GM23338 (cell line): ENCODE measurements around the gene SUGCT. TPM values are rescaled to one million over a fixed set of nuclear protein-coding genes. Genes with fewer than 3 reads are reported as not detected.

ENCODE experiments used
- ATAC-seq: fragments of 200-7000 bp; cut with Tn5 transposase; 3 replicates; pipeline ENCODE4 v1.9.1; 2020
- DNase-seq: peaks from one replicate; pipeline ENCODE4 v3.0.0-alpha.2; 2015; ENCODE audit warnings: low spot score
- H2AFZ ChIP-seq: fragments of 200-600 bp; sonication (generic); 2 replicates; pipeline ENCODE4 v1.8.0; 2016; ENCODE audit warnings: antibody characterized with exemption, mild to moderate bottlenecking, moderate library complexity
- H3F3A ChIP-seq: fragments of 200-600 bp; sonication (generic); replicated peaks from 2 replicates; pipeline ENCODE4 v1.8.0; 2017; ENCODE audit warnings: antibody characterized with exemption, mixed run types, low read depth
- H3K27ac ChIP-seq: fragments of 200-600 bp; sonication (generic); 2 replicates; pipeline ENCODE4 v1.6.1; 2016; ENCODE audit warnings: low read depth
- H3K27me3 ChIP-seq: fragments of 200-600 bp; sonication (generic); 2 replicates; pipeline ENCODE4 v1.8.0; 2016; ENCODE audit warnings: mild to moderate bottlenecking, mixed run types, moderate library complexity; ENCODE audit not compliant: insufficient read depth
- H3K36me3 ChIP-seq: fragments of 200-600 bp; sonication (generic); 2 replicates; pipeline ENCODE4 v1.8.0; 2016; ENCODE audit warnings: mild to moderate bottlenecking; ENCODE audit not compliant: insufficient read depth
- H3K4me1 ChIP-seq: fragments of 200-600 bp; sonication (generic); 2 replicates; pipeline ENCODE4 v1.8.0; 2016; ENCODE audit warnings: mild to moderate bottlenecking, moderate library complexity; ENCODE audit not compliant: insufficient read depth
- H3K4me2 ChIP-seq: fragments of 200-600 bp; sonication (generic); 2 replicates; pipeline ENCODE4 v1.7.1; 2017; ENCODE audit warnings: mixed run types
- H3K4me3 ChIP-seq: fragments of 200-600 bp; sonication (generic); 2 replicates; pipeline ENCODE4 v1.6.1; 2016; ENCODE audit warnings: mixed run types
- H3K79me2 ChIP-seq: fragments of 200-600 bp; sonication (generic); replicated peaks from 2 replicates; pipeline ENCODE4 v1.8.0; 2017; ENCODE audit warnings: mild to moderate bottlenecking; ENCODE audit not compliant: insufficient read depth
- H3K9me2 ChIP-seq: fragments of 200-600 bp; sonication (generic); 2 replicates; pipeline ENCODE4 v1.8.0; 2017; ENCODE audit not compliant: insufficient read depth
- H4K20me1 ChIP-seq: fragments of 200-600 bp; sonication (generic); replicated peaks from 2 replicates; pipeline ENCODE4 v1.8.0; 2017; ENCODE audit warnings: mild to moderate bottlenecking; ENCODE audit not compliant: insufficient read depth
- H3K27ac Mint-ChIP-seq: 2 replicates; pipeline ENCODE4 v1.8.0; 2020; ENCODE audit warnings: inconsistent platforms, mild to moderate bottlenecking, moderate library complexity, mixed read lengths
- H3K27me3 Mint-ChIP-seq: 3 replicates; pipeline ENCODE4 v1.8.0; 2022; ENCODE audit warnings: low read depth, mild to moderate bottlenecking, moderate library complexity, mixed read lengths, inconsistent platforms; ENCODE audit not compliant: insufficient read depth, poor library complexity
- H3K36me3 Mint-ChIP-seq: 3 replicates; pipeline ENCODE4 v1.8.0; 2021; ENCODE audit warnings: low read depth, mild to moderate bottlenecking, inconsistent platforms, moderate library complexity, mixed read lengths
- H3K4me1 Mint-ChIP-seq: 3 replicates; pipeline ENCODE4 v1.8.0; 2020; ENCODE audit warnings: mild to moderate bottlenecking, inconsistent platforms, mixed read lengths
- H3K4me3 Mint-ChIP-seq: 3 replicates; pipeline ENCODE4 v1.8.0; 2021; ENCODE audit warnings: moderate library complexity, mild to moderate bottlenecking, inconsistent platforms, mixed read lengths
- H3K9me3 Mint-ChIP-seq: 3 replicates; pipeline ENCODE4 v1.8.0; 2020; ENCODE audit warnings: moderate library complexity, mild to moderate bottlenecking, inconsistent platforms, mixed read lengths
- CREB1 ChIP-seq: fragments of 250-450 bp; sonication (Bioruptor Pico); IDR thresholded peaks from 2 replicates; pipeline ENCODE4 v1.5.0; 2020; ENCODE audit warnings: low read depth, mild to moderate bottlenecking, moderate library complexity
- EZH2 ChIP-seq: fragments of 200-600 bp; sonication (generic); IDR thresholded peaks from one replicate; pipeline ENCODE4 v1.8.0; 2017; ENCODE audit warnings: antibody characterized with exemption, mild to moderate bottlenecking, low read depth; ENCODE audit not compliant: unreplicated experiment
- JUNB ChIP-seq: IDR thresholded peaks from one replicate; pipeline ENCODE4 v1.6.1; 2016; ENCODE audit warnings: antibody characterized with exemption; ENCODE audit not compliant: unreplicated experiment
- NANOG ChIP-seq: IDR thresholded peaks from 2 replicates; pipeline ENCODE4 v1.6.1; 2016; ENCODE audit warnings: antibody characterized with exemption, borderline replicate concordance
- POLR2AphosphoS5 ChIP-seq: IDR thresholded peaks from 2 replicates; pipeline ENCODE4 v1.6.1; 2016; ENCODE audit warnings: antibody characterized with exemption, low read depth
- STAT1 ChIP-seq: IDR thresholded peaks from one replicate; pipeline ENCODE4 v1.6.1; 2016; ENCODE audit warnings: antibody characterized with exemption; ENCODE audit not compliant: unreplicated experiment
- ZNF114 ChIP-seq: fragments of 250-450 bp; sonication (Bioruptor Pico); IDR thresholded peaks from 2 replicates; pipeline ENCODE4 v1.5.0; 2020; ENCODE audit warnings: mild to moderate bottlenecking, moderate library complexity
- ZNF331 ChIP-seq: fragments of 250-450 bp; sonication (Bioruptor Pico); IDR thresholded peaks from 2 replicates; pipeline ENCODE4 v1.5.0; 2020; ENCODE audit warnings: low read depth, mild to moderate bottlenecking, moderate library complexity
- polyA plus RNA-seq: library from polyadenylated mRNA; unstranded; fragments of >200 nt; fragmentation: Nextera tagmentation; extraction: Ambion mirVana; gene quantifications from 2 replicates; pipeline ENCODE4 v1.2.1, GENCODE V29; 2016
- total RNA-seq: library from RNA; depleted of rRNA; stranded (reverse); fragments of >200 nt; shearing (Covaris generic); gene quantifications from 2 replicates; pipeline ENCODE4 v1.2.3, GENCODE V29; 2014
- TF ChIP-seq, protein P1 (sequence below), 2 experiments: fragments of 200-600 bp in 1 of 2; sonication (generic) in 1 of 2; conservative IDR thresholded peaks; 2 replicates each; pipeline versions ENCODE4 v1.5.1 to v1.6.1; 2016 to 2017; ENCODE audit warnings: antibody characterized with exemption in 2 of 2, low read depth in 2 of 2, mild to moderate bottlenecking in 2 of 2, moderate library complexity in 1 of 2
- TF ChIP-seq, protein P2 (sequence below): IDR thresholded peaks from one replicate; pipeline ENCODE4 v1.6.1; 2018; ENCODE audit warnings: antibody characterized with exemption; ENCODE audit not compliant: unreplicated experiment
- TF ChIP-seq, protein P3 (sequence below): IDR thresholded peaks from 2 replicates; pipeline ENCODE4 v1.6.1; 2016; ENCODE audit warnings: antibody characterized with exemption

The SUGCT gene
- total and polyA plus RNA-seq, 2 experiments from 2014 or later: 4.2 to 5.6 TPM

DNA sequence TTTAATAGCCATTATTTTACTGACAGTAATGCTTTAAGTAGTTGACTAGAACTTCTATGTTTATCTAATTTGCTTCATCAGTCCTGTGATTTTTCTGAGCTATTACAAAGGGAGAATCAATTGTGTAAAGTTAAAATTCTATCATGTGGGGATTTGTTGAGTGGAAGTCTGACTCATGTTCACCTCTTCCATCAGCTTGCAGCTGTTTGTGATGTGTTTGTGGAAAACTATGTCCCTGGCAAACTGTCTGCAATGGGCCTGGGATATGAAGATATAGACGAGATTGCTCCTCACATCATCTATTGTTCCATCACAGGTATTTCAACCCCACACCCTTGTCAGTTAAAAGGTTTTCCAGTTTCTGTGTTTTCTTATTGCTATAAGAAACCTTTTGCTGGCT, 59.9 kb downstream of the SUGCT start (continued):
- TF ChIP-seq, protein P1, sequence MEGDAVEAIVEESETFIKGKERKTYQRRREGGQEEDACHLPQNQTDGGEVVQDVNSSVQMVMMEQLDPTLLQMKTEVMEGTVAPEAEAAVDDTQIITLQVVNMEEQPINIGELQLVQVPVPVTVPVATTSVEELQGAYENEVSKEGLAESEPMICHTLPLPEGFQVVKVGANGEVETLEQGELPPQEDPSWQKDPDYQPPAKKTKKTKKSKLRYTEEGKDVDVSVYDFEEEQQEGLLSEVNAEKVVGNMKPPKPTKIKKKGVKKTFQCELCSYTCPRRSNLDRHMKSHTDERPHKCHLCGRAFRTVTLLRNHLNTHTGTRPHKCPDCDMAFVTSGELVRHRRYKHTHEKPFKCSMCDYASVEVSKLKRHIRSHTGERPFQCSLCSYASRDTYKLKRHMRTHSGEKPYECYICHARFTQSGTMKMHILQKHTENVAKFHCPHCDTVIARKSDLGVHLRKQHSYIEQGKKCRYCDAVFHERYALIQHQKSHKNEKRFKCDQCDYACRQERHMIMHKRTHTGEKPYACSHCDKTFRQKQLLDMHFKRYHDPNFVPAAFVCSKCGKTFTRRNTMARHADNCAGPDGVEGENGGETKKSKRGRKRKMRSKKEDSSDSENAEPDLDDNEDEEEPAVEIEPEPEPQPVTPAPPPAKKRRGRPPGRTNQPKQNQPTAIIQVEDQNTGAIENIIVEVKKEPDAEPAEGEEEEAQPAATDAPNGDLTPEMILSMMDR (conservative IDR thresholded peaks at IDR 0.05; ENCODE audit: low read depth in 2 of 2): no peak
- TF ChIP-seq, protein P2, sequence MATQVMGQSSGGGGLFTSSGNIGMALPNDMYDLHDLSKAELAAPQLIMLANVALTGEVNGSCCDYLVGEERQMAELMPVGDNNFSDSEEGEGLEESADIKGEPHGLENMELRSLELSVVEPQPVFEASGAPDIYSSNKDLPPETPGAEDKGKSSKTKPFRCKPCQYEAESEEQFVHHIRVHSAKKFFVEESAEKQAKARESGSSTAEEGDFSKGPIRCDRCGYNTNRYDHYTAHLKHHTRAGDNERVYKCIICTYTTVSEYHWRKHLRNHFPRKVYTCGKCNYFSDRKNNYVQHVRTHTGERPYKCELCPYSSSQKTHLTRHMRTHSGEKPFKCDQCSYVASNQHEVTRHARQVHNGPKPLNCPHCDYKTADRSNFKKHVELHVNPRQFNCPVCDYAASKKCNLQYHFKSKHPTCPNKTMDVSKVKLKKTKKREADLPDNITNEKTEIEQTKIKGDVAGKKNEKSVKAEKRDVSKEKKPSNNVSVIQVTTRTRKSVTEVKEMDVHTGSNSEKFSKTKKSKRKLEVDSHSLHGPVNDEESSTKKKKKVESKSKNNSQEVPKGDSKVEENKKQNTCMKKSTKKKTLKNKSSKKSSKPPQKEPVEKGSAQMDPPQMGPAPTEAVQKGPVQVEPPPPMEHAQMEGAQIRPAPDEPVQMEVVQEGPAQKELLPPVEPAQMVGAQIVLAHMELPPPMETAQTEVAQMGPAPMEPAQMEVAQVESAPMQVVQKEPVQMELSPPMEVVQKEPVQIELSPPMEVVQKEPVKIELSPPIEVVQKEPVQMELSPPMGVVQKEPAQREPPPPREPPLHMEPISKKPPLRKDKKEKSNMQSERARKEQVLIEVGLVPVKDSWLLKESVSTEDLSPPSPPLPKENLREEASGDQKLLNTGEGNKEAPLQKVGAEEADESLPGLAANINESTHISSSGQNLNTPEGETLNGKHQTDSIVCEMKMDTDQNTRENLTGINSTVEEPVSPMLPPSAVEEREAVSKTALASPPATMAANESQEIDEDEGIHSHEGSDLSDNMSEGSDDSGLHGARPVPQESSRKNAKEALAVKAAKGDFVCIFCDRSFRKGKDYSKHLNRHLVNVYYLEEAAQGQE: no peak
- TF ChIP-seq POLR2AphosphoS5 (no peak), NANOG (no peak)

DNA sequence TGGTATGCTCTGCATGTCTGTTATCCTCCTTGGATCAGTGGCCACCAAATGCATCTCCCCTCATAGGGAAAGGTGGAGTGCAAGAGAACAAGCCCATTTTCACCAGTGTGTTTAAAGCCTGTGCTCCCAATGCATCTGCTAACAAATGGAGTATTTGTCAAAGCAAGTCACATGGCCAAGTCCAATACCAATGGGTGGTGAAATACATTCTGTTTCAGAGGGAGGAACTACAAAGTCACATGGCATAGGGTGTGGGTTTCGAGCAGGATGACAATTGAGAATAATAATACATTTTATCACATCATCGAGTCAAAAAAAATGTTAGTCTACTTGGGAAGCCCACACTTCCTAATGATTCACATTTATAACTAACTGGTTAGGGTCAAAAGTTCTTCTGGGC, 62.7 kb downstream of the SUGCT start:
- H3K9me2 ChIP-seq: no peaks in the 10 kb centered on the region
- H3F3A ChIP-seq: no peaks in the 10 kb centered on the region
- Mint-ChIP-seq H3K27me3 (no peaks in the 10 kb centered on the region), H3K27ac (no peak overlapping the region), H3K36me3 (no peaks in the 10 kb centered on the region), H3K4me3 (no peak overlapping the region), H3K4me1 (no peaks in the 10 kb centered on the region), H3K9me3 (no peaks in the 10 kb centered on the region)
- no peaks in the 10 kb centered on the region for H4K20me1 ChIP-seq
- no peak overlapping the region for H3K27ac ChIP-seq
- no peaks in the 10 kb centered on the region for H3K27me3 ChIP-seq
- no peak overlapping the region for H3K4me3 ChIP-seq
- ATAC-seq (no peak), DNase-seq (no peak)
- no peak overlapping the region for H2AFZ ChIP-seq
- H3K4me2 ChIP-seq: no peak overlapping the region
- no peaks in the 10 kb centered on the region for H3K79me2 ChIP-seq
- H3K4me1 ChIP-seq: no peaks in the 10 kb centered on the region
- H3K36me3 ChIP-seq: no peaks in the 10 kb centered on the region
- TF ChIP-seq, protein P3, sequence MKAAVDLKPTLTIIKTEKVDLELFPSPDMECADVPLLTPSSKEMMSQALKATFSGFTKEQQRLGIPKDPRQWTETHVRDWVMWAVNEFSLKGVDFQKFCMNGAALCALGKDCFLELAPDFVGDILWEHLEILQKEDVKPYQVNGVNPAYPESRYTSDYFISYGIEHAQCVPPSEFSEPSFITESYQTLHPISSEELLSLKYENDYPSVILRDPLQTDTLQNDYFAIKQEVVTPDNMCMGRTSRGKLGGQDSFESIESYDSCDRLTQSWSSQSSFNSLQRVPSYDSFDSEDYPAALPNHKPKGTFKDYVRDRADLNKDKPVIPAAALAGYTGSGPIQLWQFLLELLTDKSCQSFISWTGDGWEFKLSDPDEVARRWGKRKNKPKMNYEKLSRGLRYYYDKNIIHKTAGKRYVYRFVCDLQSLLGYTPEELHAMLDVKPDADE: no peak
- TF ChIP-seq EZH2 (no peak), POLR2AphosphoS5 (no peak), JUNB (no peak), ZNF114 (CRISPR knock-in tag) (no peak), STAT1 (no peak), CREB1 (no peak), ZNF331 (CRISPR knock-in tag) (no peak)
- TF ChIP-seq, protein P2: no peak
- TF ChIP-seq, protein P1 (conservative IDR thresholded peaks at IDR 0.05; ENCODE audit: low read depth in 2 of 2): no peak
